A673 (cell line): ENCODE results near the gene FBLN5.

Experiments
- EZH2 ChIP-seq: fragments of 200-600 bp; sonication (generic); IDR thresholded peaks from 2 replicates; pipeline ENCODE4 v1.6.1; 2017; ENCODE audit warnings: borderline replicate concordance, low read depth, mild to moderate bottlenecking, mixed read lengths, antibody characterized with exemption, low read length; ENCODE audit not compliant: poor library complexity, severe bottlenecking
- TF ChIP-seq, protein P1 (sequence below): fragments of 300-800, 200-600 bp; sonication (generic); conservative IDR thresholded peaks from 2 replicates; pipeline ENCODE4 v1.5.1; 2017; ENCODE audit warnings: low read depth, mild to moderate bottlenecking, antibody characterized with exemption, low read length, moderate library complexity, mixed read lengths

DNA sequence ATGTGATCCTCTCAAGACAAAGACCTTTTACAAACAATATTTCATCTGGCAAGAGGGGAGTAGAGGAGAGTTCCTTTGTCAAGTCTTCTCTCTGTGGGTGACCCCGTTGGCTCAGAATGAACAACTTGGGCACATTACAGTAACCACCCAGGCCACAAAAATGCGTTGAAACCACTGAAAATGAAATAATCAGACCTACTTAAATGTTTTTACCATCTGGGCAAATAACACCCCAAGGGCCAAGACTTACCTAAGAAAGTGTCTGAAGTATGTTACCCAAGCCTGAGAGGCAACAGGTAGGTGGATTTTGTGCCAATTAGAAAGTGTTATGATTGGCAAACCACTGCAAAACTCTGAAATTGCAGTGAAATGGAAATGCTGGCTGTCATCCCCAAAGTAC, 81.4 kb downstream of the FBLN5 start:
- TF ChIP-seq, protein P1, sequence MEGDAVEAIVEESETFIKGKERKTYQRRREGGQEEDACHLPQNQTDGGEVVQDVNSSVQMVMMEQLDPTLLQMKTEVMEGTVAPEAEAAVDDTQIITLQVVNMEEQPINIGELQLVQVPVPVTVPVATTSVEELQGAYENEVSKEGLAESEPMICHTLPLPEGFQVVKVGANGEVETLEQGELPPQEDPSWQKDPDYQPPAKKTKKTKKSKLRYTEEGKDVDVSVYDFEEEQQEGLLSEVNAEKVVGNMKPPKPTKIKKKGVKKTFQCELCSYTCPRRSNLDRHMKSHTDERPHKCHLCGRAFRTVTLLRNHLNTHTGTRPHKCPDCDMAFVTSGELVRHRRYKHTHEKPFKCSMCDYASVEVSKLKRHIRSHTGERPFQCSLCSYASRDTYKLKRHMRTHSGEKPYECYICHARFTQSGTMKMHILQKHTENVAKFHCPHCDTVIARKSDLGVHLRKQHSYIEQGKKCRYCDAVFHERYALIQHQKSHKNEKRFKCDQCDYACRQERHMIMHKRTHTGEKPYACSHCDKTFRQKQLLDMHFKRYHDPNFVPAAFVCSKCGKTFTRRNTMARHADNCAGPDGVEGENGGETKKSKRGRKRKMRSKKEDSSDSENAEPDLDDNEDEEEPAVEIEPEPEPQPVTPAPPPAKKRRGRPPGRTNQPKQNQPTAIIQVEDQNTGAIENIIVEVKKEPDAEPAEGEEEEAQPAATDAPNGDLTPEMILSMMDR: no peak
- no peak for TF ChIP-seq EZH2
